Measurements from ENCODE around the gene EMC6.
A peak's percentile ranks its signal among the peaks of the same experiment; 100 is the strongest.

Gene EMC6

DNA sequence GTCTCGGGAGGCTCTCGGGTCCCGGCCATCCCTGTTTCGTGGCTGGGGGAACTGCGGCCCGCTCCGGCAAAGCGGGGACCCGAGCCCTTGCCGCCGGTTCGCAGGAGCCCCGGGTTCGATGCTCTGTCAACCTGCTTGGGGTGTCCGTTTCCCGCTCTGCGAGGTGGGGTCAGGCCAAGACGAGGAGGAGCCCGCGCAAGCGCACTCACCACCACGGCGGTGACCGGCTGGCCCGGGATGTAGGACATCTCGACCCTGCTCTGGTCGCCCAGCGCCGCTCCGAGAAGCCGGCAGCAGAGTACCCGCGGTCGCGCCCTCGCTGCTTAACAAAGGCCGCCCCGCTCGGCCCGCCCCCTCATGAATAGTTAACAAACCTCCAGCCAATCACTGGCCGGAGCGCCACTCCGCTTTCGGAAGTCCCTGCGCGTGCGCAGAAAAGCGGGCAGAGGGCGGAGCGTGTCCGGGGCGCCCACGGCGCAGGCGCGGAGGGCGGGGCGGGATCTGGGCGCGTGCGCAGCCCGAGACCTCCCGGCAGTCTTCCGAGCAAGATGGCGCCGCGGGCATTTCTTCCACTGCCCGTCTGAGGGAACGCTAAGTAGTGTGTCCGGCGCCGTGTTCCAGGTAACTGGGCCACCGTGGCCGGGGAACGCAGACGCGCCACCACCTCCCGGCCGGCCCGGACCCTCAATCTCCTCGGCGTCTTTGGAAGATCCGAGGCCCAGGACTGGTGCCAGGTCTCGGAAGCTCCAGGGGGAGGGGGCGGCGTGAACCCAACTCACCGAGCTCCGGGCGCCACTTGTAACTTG, at the start of gene EMC6, which contains the start of gene TAX1BP3:
TSS of gene EMC6 (plus strand) at position 534 of the 806 bp plus-strand sequence. CDS start 335 bp downstream, outside the sequence.
TSS of gene TAX1BP3 (minus strand) at position 300 of the 806 bp plus-strand sequence. CDS start at position 248, 52 bp downstream.
- peak; percentile 93 for DNase-seq (ENCODE audit: low spot score)

DNA sequence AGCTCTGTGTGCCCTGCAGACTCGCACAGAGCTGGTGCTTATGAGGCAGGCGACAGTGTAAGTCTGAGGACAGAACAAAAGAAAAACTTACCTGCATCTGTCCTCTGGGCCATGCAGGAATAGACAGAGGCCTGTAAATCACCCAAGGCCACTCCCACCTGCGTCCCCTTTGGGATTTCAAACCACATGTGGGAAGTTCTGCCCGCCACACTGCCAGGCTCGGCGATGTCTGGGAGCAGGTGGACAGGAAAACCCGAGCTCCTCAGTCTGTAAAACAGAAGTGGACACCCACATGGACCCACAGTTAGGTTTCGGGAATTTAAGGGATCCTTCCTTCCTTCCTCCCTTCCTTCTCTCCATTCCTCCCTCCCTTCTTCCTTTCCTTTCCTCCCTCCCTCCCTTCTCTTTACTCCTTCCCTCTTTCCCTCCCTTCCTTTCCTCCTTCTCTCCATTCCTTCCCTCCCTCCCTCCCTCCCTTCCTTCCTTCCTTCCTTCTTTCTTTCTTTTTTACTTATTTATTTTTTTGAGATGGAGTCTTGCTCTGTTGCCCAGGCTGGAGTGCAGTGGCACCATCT, 47.4 kb upstream of the EMC6 start:
- no peak for DNase-seq (ENCODE audit: low spot score)

DNA sequence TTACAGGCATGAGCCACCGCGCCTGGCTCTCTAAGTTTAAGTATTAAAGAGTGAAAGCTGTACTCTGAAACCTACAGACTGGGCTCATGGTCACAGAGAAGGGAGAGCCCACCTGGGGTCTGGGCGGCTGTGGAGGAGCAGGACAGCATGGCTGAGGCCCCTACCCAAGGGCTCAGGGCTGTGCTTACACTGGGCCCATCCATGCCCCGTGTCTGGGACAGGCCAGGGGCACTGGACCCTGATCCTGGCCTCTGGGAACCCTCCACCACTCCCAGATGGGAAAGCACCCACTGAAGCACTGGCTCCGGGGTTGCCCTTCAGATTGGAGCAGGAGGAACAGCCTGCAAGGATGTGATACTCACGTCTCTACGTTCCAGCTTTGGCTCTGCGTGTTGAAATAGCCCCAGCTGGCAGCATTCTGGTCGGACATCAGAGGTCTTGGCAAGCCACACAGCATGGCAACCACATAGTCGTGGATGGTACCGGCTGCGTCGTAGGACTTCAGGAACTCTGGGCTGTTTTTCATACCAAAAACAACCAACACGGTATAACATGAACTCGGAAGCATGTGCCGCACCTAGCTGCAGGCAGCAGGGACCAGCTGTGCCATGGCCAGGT, 45.5 kb upstream of the EMC6 start:
- no peak for DNase-seq (ENCODE audit: low spot score)

DNA sequence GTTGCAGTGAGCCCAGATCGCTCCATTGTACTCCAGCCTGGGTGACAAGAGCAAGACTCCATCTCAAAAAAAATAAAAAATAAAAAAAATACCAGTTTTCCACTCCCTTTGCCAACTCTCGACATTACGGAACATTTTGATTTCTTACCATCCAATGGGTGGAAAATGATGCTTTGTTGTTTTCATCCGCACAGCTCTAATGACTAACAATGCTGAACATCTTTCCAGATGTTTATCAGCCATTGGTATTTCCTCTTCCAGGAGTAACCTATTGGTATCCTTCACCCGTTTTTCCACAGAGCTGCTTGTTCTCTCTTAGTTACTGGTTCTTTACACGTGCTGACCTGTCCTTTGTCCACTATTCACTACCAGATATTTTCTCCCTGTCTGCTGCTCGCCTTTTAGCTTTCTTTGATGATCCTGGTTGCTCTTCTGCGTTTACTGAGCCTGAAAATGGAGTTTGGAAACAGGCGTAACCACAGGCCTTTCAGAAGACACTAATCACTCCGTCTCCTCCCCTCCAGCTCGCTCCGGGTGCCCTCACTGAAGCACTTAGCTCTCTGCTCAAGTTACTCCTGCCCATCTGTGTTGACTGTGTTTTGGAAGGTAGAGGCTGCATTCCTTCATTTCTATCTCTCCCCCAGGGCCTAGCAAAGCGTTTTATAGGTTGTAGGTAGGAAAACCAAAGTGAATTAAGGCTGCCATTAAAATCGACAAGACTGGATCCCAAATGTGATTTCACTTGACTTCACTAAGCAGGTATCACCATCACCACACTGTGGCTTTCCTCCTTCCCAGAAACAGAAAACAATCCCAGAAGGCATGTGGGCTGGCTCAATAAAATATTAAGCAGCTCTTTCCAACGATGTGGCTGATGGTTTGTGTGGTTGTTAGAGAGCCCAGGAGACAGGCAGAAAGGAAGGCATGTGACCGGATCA, 41.5 kb upstream of the EMC6 start:
- no peak for DNase-seq (ENCODE audit: low spot score)

DNA sequence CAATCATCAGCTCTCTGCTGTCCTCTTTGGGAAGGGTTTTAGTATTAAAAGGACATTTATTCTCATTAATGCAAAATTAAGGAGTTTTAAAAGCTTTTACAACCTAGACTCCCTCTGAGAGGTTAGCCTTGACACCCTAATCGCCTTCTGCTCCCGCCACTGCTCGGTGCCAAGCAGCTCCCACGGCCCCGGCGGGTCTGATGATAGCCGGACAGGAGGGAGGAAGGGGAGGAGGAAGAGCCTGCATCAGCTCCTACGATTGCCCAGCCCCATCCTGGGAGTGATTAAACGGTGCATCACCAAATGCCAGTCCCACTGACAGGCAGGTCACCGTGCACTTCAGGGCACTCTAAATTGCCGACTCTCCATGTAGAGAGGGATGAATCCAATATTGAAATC, 40.8 kb upstream of the EMC6 start:
- no peak for DNase-seq (ENCODE audit: low spot score)

DNA sequence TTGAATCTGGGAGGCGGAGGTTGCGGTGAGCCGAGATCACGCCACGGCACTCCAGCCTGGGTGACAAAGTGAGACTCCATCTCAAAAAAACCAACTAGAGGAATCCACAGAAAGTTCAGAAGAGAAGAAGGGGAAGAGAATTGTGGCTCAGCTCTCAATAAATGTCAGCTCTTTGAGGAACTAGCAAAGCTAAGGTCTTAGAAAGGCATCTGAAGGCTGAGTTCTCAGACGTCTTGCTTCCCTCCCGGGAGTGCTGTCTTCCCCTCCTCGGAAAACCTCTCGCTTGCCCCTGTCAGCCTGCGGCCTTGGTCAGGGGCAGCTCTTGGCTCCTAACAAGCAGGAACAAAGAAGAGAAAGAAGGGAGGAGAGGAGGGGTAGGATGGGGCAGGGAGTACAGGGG, 37.8 kb upstream of the EMC6 start:
- no peak for DNase-seq (ENCODE audit: low spot score)

DNA sequence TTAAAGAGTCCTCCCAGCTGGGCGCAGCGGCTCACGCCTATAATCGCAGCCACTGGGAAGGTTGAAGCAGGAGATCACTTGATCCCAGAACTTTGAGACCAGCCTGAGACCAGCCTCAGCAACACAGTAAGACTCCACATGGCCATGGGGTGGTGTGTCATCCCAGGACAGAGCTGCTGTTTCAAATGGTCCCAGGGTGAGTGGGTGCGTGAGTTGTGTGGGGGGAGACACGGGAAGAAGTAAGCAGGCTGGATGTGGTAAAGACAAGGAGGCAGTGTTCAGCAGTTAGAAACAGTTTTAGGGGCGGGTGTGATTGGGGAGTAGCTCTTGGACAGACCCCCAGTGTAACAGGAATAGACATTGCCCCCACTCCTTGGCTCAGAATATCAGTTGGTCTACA, 36.3 kb upstream of the EMC6 start:
- DNase-seq (ENCODE audit: low spot score) = no peak

DNA sequence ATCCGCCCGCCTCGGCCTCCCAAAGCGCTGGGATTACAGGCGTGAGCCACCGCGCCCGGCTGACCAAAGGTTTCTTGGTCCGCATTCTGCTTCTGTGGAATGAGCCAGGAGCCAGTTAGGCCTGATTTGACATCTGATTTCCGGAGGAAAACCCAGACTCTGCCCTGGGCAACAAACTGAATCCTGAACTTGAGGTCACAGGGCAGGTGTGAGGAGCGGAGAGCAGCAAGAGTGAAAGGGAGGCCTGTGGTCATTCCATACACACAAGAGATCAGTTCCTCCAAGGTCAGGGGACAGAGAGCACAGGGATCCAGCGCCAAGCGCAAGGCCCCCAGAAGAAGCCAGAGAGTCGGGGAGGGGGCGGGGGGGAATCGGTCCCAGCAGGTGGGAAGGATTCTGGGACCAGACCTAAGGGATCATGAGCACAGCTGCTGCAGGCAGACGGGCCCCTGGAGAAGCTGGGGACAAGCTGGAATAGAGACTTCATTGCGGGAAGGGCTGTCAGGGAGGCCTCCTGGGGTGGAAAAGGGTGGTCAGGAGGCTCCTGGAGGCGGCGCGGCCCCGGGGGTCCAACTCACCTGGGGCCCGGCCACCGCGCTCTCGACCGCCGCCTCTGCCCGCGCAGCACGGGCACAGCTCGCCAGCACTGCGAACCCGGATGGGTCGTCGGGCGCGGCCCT, 33.0 kb upstream of the EMC6 start:
- no peak for DNase-seq (ENCODE audit: low spot score)

DNA sequence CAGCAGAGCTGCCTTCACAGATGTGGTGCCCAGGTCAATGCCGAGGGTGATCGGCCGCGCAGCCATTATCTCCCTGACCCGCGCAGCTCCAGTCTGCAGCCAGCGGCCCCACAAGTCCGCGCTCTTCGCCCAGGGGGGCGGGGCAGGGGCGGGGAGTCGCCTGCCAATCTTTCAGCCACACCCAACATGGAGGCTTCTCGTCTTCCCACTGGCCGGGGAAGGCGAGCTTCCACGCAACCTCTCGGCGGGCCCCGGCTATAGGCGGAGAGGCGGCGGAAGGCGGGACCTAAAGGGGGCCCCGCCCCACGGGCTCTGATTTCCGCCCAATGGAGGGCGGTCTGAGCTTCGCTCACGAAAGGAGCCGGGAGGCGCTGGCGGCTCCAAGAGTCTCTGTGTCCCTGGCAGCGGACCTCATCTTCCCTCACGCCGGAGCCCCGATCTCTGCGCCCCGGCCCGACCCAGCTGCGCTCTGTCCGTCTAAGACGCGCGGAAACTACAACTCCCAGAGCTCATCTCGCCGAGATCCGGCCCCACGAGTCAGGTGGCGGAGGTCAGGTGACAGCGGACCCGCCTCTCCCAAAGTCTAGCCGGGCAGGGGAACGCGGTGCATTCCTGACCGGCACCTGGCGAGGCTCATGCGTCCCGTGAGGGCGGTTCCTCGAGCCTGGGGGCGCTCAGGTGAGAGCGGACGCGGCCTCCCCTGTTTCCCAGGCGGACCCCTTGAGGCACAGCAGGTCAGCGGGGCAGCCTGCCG, 32.3 kb upstream of the EMC6 start, which contains the start of the genes CTNS and SHPK:
TSS of gene CTNS (plus strand) at position 607 of the 754 bp plus-strand sequence. CDS start 3,447 bp downstream, outside the sequence.
TSS of gene SHPK (minus strand) at position 97 of the 754 bp plus-strand sequence. CDS start at position 66, 31 bp downstream.
- DNase-seq (ENCODE audit: low spot score) = peak; percentile 92

DNA sequence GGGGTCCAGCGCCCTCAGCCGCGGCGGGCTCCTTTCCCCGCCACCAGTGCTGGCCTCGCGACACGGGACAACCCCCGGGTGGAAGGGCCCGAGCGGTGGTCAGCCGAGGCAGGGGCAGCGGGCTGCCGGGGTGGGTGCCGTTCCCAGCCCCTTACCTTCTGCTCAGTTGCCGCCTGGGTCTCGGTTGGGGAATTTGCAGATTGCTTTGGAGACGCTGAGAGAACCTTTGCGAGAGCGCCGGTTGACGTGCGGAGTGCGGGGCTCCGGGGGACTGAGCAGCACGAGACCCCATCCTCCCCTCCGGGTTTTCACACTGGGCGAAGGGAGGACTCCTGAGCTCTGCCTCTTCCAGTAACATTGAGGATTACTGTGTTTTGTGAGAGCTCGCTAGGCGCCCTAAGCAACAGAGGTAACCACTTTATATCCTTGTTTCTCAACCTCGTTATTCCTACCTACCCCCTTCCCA, 31.7 kb upstream of the EMC6 start:
- no peak for DNase-seq (ENCODE audit: low spot score)

DNA sequence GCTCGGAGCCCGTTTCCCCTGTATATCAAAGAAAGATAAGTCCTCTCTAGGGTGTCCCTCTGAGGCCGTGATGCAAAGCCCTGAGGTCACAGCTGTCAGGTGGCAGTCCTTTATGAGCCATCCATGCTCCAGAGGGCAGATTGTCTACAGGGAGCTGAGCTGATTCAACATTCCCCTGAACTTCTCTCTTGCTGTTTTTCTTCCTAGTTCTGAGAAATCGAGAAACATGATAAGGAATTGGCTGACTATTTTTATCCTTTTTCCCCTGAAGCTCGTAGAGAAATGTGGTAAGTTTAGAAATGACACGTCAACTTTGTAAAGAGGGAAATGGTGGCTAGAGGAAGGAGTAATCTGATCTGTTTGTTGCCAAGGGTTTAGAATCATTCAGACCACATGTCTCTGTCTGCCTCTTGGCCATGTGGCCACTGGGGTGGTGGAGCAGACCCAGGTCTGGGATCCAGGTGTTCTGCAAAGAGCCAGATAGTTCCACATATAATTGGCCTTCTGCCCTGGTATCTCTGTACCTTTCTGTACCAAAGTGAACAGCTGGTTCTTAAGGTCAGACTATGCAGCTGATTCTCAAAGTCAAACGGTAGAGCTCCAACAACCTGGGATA, 28.5 kb upstream of the EMC6 start:
- DNase-seq (ENCODE audit: low spot score) = peak; percentile 45

DNA sequence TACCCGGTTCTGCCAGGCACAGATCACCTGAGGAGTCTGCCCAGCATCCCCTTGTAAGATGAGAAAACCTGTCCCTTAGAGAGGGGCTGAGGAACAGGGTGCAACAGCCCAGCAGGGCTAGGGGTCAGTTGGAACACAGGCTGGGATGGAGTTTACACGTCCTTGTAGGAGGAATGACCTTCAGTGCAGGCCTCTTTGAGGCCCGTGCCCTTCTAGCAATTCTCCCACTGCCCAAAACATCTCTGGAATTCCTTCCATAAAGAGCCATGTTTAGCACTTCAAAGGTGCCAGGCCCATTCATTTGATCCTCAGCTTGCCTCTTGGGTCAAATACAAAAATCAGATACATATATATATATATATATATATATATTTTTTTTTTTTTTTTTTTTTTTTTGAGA, 27.6 kb upstream of the EMC6 start:
- no peak for DNase-seq (ENCODE audit: low spot score)

DNA sequence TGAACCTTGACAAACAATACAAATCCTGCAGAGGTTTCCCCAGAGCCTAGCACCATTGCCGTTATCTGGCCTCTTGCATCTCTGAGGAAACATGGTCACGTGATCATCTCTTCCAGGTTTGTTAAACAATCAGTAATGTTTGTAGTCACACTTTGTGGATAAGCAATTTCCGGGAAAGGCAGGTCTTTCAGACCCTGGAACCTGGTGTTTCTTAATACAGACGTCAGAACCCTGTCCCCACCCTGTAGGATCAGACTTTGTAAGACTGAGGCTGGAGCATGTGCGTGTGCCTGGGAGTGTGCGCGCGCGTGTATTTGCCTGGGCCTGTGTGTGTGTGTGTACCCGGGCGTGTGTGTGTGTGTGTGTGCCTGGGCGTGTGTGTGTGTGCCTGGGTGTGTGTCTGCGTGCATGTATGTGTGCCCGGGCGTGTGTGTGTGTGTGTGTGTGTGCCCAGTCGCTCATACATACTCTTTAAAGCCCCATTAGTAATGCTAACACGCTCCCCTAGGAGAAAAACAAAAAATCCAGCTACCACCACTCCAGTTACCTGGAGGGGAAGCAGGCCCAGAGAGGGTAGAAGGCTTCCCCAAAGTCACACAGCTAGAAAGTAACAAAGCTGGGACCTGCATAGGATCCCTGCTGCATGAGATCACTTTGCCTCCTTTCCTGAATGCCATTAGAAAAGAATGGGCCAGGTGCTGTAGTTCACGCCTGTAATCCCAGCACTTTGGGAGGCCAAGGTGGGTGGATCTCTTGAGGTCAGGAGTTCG, 26.7 kb upstream of the EMC6 start:
- DNase-seq (ENCODE audit: low spot score) = no peak

DNA sequence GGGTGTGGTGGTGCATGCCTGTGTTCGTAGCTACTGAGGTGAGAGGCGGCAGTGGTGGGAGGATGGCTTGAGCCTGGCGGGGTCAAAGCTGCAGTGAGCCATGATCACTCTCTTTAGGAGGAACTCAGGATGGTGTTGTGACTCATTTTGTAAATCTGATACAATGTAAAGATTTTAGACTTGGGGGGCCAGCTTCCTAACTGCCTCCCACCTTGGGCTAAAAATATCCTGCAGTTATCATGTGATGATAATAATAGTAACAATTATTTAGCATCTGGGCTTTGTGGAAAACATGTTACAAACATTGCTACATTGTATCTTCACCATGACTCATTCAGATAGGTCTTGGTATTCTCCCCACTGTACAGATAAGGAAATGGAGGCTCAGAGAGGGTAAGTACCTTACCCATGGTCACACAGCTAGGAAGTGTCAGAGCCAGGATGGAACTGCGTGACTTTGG, 24.7 kb upstream of the EMC6 start:
- no peak for DNase-seq (ENCODE audit: low spot score)

DNA sequence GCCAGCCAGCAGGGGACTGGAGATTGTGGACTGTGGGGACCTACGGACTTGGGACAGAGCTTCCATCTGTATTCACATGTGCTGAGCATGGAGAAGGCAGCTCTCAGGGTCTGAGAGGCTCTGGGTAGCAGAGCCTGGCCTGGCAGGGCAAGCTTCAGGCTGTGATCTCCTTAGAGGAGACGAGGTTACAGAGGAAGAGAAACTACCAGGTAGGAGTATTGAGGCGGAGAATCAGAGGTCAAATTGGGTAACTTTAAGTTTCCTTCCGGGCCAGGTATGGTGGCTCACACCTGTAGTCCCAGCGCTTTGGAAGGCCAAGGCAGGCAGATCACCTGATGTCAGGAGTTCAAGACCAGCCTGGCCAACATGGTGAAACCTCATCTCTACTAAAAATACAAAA, 23.3 kb upstream of the EMC6 start:
- no peak for DNase-seq (ENCODE audit: low spot score)

DNA sequence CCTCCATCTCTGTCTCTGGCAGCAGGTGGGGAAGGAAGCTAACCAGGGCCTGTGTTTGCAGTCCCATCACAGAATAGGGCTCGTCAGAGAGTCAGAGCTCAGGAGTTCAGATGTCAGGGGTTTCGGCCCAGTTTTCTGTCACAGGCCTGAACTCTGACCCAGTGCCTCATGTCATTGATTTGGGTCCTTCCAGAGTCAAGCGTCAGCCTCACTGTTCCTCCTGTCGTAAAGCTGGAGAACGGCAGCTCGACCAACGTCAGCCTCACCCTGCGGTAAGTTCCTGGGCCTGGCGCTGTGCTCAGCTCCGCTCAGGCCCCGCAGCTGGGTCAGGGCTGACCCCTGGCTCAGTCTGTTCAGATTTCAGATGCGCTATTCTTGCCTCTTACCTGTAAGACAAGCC, 21.4 kb upstream of the EMC6 start:
- no peak for DNase-seq (ENCODE audit: low spot score)

DNA sequence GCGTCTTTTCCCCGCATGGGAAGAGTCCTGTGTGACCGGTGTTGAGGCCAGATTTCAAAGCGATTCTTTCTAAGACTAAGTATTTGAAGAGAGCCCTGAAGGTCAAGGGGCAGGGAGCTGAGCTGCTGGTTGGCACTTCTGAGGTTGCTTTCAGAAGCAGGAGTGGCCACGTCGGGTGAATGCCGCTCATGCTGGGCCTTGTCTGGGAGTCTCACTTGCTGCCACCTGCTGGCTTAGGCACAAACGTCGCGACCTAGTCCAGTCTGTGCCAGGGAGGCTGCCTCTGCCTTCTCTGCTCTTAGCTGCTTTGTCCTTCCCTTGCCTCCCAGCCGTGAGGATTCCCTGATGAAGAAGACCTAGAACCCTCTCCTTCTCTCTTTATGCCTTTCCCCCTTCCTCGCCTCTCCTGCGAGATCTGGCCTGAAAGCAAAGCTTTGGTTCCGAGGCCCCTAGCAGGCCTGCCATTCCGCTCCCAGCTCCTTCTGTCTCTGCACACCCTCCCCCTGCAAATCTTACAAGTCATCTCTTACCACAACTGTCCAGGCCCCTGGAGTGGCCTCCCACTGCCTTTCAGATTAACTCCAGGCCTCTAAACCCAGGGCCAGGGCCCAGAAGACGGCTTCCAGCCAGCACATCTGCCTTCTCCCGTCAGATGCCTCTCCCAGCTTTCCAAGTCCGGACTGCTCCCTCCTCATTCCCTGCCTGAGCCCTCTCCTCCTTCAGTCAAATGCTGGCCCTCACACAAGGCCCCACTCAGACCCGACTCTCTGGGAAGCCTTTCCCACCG, 20.6 kb upstream of the EMC6 start:
- peak; percentile 57 for DNase-seq (ENCODE audit: low spot score)

DNA sequence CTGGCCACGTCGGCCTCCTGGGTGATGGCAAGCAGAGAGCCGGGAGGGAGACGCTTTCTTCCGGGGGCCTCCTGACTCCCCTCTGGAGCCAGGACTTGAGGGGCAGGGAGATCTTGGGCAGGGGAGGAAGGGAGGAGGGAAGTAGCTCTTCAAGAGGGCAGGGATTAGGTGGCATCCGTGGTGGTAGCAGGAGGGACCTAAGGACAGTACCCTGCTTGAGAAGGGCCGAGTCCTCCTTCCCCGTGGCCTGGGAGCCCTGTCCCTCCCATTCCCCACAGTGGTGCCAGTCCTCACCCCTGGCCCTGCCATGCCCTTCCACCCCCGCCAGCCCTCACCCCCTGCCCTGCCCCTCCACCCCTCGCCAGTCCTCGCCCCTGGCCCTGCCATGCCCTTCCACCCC, 12.8 kb upstream of the EMC6 start:
- DNase-seq (ENCODE audit: low spot score) = no peak
